D341Med (cell line): ENCODE data around the gene CXorf49.
"Not testable (repeated sequence)": the region's sequence is repeated elsewhere in the genome, so short reads cannot be mapped to it uniquely, and the experiment has no call there.

Experiments
- DNase-seq: peaks from one replicate; pipeline ENCODE4 v3.0.0; 2012; ENCODE audit warnings: low spot score

CXorf49 gene

DNA sequence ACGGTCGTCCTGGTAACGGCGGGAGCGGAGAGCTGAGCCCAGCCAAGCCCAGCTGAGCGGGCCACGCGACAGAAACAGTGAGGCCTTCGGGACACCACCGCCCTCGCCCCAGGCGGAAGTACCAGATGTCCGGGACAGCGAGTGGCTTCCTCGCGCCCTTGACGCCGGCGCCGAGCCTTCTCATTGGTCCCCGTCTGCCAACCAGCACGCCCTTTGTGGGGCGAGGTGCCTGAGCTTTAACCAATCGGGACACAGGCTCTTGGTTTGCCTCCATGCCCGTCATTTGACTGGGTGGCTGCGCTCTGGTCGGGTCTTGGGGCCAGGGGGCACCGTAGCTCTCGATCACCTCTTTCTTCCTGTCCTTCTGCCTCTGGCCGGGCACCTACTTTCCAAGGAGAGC is at the start of gene CXorf49:
Gene CXorf49 (minus strand): TSS at position 101 of the 400 bp plus-strand sequence. CDS start 134 bp downstream, outside the sequence.
- not testable (repeated sequence) for DNase-seq

- not testable (repeated sequence) for DNase-seq
Observed at GRCh38 chrX:71767134-71767533, 49.0 kb upstream of the CXorf49 start.

GRCh38 chrX:71765613-71766012 is 47.5 kb upstream of the CXorf49 start:
- not testable (repeated sequence) for DNase-seq

- DNase-seq = not testable (repeated sequence)
Observed at GRCh38 chrX:71764832-71765231, 46.7 kb upstream of the CXorf49 start.

DNA sequence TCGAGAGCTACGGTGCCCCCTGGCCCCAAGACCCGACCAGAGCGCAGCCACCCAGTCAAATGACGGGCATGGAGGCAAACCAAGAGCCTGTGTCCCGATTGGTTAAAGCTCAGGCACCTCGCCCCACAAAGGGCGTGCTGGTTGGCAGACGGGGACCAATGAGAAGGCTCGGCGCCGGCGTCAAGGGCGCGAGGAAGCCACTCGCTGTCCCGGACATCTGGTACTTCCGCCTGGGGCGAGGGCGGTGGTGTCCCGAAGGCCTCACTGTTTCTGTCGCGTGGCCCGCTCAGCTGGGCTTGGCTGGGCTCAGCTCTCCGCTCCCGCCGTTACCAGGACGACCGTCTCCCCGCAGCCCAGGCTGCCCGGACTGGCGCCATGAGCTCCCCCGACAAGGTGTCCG is 45.0 kb upstream of the CXorf49 start, which contains the start of gene CXorf49B:
Gene CXorf49B (plus strand): TSS at position 301 of the 400 bp plus-strand sequence. CDS start 75 bp downstream, at position 376.
- not testable (repeated sequence) for DNase-seq

DNA sequence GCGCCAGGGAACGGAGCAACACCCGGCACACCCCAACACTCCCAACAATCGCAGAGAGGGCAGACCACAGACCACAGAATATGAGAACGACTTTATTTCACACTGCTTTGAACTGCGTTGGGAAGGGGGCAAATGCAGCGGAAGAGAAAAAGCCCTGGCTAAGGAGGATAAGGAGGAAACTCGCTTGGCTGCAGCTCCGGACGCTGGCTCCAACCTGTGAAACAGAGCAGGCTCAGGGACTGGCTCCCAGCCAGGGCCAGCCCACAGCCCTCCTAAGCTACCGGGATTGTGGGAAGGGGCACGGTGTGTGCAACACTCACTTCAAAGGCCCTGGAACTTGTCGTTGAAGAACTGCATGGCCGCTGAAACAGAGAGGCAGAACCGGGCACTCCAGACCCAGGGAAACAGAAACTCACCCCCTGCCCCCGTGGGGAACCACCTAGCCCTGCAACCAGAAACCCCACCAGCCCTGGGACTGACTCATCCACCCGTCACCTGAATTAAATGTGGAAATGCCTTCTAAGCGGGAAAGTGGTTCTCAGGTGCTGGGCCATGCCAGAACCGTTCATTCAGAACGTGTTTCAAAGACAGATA is 42.7 kb upstream of the CXorf49 start:
- DNase-seq = not testable (repeated sequence)

DNA sequence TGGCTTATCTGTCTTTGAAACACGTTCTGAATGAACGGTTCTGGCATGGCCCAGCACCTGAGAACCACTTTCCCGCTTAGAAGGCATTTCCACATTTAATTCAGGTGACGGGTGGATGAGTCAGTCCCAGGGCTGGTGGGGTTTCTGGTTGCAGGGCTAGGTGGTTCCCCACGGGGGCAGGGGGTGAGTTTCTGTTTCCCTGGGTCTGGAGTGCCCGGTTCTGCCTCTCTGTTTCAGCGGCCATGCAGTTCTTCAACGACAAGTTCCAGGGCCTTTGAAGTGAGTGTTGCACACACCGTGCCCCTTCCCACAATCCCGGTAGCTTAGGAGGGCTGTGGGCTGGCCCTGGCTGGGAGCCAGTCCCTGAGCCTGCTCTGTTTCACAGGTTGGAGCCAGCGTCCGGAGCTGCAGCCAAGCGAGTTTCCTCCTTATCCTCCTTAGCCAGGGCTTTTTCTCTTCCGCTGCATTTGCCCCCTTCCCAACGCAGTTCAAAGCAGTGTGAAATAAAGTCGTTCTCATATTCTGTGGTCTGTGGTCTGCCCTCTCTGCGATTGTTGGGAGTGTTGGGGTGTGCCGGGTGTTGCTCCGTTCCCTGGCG is 2.3 kb upstream of the CXorf49 start:
- DNase-seq = not testable (repeated sequence)

DNA sequence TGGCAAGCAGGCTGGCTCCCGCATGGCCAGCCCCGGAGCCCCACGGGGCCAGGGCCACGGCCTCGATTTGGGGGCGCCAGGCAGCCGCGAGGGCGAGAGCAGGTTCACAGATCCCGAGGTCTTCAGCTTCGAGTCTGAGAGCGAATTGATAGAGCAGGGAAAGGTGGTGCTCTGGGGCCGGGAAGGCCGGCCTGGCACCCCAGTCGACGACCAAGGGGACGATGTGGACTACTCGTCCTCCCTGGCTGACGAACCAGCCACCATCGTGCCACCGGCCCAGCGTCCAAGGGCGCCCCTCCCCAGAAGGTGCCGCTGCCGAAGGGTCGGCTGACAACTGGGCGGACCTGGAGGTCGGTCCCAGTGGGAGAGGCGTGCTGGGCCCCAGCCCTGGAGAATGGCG is 1.1 kb upstream of the CXorf49 start:
- DNase-seq = not testable (repeated sequence)

DNA sequence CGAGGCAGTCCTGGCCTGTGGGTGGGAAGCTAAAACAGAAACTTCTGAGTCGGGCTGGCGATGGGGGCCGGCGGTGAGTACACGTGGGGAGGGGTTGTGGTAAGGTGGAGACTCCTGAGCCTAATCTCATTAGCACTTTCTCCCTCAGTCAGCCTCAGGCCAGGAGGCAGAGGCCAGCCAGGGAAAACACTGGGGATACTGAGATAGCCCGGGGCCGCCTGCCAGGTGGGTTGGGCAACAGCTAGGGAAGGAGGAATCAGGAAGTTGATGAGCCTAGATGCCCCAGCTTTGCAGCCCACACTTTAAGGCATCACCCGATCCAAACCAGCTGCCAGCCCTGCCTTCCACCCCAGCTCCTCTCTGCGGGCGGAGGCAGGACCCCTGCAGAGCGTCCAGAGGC is 1.8 kb downstream of the CXorf49 start:
- not testable (repeated sequence) for DNase-seq

GRCh38 chrX:71715551-71715950 is 2.5 kb downstream of the CXorf49 start:
- not testable (repeated sequence) for DNase-seq

GRCh38 chrX:71714064-71714463 is 4.0 kb downstream of the CXorf49 start:
- not testable (repeated sequence) for DNase-seq

DNA sequence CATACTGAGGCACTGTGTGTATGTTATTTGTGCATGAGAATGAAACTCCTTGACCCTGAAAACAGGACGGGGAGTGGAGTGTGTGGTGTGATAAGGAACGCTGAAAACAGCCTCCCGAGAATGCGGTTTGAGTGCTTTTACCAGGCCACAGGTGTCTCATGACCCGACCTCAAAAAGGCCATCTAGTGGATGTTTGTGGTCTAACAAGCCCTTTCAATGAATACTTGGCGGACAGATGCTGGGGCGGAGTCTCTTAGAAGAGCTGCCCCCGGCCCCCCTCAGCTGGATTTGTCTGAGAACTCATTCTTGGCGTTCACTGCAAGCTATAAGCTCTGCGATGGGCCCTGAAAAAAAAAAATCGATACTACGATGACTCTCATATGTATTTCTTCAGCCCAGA is 15.2 kb downstream of the CXorf49 start:
- not testable (repeated sequence) for DNase-seq

DNA sequence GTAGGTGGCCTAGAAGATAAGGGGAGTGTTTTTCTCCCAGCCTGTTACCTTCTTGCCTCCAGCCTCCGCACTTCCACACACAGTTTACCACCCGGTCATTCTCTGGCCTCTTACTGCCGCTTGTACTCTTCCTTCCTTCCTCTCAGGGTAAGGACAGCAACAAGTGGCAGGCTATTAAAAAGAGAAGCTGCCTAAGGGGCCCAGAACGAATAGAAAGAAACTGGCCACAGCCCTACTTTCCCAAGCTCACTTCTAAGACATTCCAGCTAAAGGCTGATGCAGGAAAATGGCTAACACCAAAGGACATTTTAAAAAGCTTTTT is 19.1 kb downstream of the CXorf49 start:
- not testable (repeated sequence) for DNase-seq

DNA sequence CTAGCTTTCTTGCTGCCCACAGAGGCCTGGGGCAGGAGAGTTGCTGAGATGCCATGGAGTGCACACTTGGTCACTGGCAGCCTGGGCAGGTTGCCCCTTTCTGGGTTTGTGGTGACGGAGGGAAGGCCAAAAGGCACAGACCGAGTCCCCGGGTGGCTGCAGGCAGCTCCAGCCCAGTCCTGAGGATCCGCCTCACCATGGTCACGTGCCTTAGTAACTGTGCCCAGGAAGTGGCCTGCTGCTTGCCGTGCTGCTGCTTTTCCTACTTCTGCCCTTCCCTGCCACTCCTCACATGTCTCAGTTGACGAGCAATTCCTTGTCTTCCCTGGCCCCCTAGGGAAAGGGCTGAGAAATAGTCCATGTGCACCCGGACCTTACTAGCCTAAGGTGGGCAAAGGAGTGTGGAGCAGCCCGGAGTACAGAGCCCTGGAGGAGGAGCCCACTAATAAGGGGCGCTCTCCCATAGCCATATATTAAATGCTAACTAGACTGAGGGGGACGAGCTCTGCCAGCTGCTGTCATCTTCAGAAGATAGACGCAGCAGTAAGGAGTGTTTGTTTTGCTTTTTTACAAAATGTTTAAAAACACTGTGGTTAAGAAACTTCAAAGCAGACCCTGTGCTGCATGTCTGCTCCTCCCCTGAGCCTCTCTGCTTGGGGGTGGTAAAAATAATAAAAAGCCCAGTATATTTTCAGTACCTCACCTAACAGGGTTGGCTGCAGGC is 19.6 kb downstream of the CXorf49 start:
- DNase-seq = not testable (repeated sequence)

DNA sequence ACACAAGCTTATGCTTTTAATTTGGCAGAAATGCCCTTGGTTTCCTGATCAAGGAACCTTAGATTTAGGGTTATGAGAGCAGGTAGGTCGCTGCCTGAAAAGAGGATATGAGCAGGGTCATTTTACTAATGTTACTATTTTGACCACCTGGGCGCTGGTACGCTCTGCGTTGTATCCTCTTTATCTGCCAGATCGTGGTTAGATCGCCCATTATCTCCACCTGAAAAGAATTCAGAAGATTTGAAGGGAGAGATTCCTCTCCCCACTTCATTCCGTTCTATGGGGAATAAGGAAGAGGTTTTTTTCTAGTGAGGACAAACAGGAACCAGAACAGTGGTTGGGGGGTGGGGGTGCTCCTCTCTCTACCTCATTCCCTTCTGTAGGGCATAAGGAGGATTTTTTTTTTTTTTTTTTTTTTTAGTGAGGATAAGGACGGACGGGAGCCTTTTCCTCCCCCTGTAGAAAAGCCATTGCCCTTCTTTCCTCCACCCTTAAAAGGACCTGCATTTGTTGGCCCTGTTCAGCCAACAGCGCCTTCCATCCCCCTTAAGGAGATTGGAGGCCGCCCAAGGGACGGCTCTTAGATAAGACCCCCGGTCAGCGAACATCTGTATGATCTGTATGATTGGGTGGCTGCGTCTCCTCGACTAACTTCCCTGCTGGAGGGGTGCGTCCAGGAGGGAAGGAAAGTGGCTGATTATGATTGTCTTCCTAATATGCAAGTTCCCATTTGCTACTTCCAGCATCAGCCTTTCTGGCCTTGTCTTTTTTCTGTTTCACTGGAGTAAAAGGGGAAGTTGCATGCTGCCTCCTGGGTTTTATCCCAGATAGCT is 20.4 kb downstream of the CXorf49 start:
- DNase-seq = not testable (repeated sequence)

- not testable (repeated sequence) for DNase-seq
Observed at GRCh38 chrX:71696641-71697465, 21.2 kb downstream of the CXorf49 start.

DNA sequence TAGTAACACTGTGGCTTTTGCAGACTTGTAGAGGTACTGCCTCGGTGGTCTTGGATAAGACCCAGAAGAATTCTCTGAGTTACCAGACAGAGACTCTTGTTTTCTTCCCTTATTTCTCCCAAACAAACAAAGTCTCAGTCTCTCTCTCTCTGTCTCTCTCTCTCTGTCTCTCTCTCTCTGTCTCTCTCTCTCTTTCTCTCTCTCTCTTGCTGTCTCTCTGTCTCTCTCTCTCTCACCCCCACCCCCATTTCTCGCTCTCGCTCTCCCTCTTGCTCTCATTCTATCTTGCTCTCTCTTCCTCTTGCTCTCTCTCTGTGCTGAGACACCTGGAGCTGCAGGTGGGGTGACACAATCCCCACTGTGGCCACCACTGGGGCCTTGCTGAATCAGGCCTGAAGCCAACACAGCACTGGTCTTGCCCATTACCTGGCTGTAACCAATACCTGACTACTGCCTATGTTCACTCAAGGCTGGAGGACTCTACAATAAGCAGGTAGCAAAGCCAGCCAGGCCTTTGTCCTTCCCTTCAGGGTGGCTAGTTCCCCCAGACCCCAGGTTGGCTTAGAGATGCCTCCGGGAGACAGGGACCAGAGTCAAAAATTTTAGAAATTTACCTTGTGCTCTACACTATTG is 38.4 kb downstream of the CXorf49 start:
- no peak for DNase-seq

GRCh38 chrX:71677195-71677594 is 40.9 kb downstream of the CXorf49 start:
- DNase-seq = not testable (repeated sequence)

GRCh38 chrX:71676068-71676795 is 41.9 kb downstream of the CXorf49 start:
- DNase-seq = not testable (repeated sequence)

DNA sequence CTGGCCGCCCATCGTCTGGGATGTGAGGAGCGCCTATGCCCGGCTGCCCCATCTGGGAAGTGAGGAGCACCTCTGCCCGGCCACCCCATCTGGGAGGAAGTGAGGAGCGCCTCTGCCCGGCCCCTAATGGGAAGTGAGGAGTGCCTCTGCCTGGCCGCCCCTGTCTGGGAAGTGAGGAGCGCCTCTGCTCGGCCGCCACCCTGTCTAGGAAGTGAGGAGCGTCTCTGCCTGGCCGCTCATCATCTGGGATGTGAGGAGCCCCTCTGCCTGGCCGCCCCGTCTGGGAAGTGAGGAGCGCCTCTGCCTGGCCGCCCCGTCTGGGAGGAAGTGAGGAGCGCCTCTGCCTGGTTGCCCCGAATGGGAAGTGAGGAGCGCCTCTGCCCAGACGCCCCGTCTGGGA is 42.4 kb downstream of the CXorf49 start:
- DNase-seq = not testable (repeated sequence)
